RWPE2 (cell line): ENCODE results near the gene APCDD1L.
A peak's percentile ranks its signal among the peaks of the same experiment; 100 is the strongest.

Experiments
- ATAC-seq: fragments of 200-7000 bp; cut with Tn5 transposase; 3 replicates; pipeline ENCODE4 v1.9.1; 2021; ENCODE audit warnings: low read depth
- DNase-seq: peaks from one replicate; pipeline ENCODE4 v3.0.0-alpha.2; 2020; ENCODE audit warnings: low spot score
- H3K27ac ChIP-seq: fragments of 450-650 bp; 2 replicates; pipeline ENCODE4 v1.5.1; 2017; ENCODE audit warnings: mild to moderate bottlenecking; ENCODE audit not compliant: poor library complexity, severe bottlenecking
- H3K27me3 ChIP-seq: fragments of 250-450 bp; sonication (Bioruptor Pico); 2 replicates; pipeline ENCODE4 v1.5.1; 2021; ENCODE audit warnings: mild to moderate bottlenecking, moderate library complexity; ENCODE audit not compliant: insufficient read depth, poor library complexity, severe bottlenecking
- H3K36me3 ChIP-seq: fragments of 250-450 bp; sonication (Bioruptor Pico); 2 replicates; pipeline ENCODE4 v1.5.1; 2020; ENCODE audit warnings: low read depth, mild to moderate bottlenecking, moderate library complexity
- H3K4me1 ChIP-seq: fragments of 250-450 bp; sonication (Bioruptor Pico); 2 replicates; pipeline ENCODE4 v1.5.1; 2021; ENCODE audit warnings: mild to moderate bottlenecking, moderate library complexity; ENCODE audit not compliant: insufficient read depth, poor library complexity, severe bottlenecking
- H3K4me3 ChIP-seq: fragments of 250-450 bp; sonication (Bioruptor Pico); 2 replicates; pipeline ENCODE4 v1.5.1; 2021; ENCODE audit warnings: mild to moderate bottlenecking, moderate library complexity; ENCODE audit not compliant: severe bottlenecking
- H3K9me3 ChIP-seq: fragments of 250-450 bp; sonication (Bioruptor Pico); 2 replicates; pipeline ENCODE4 v1.5.1; 2021; ENCODE audit warnings: mild to moderate bottlenecking, moderate library complexity; ENCODE audit not compliant: severe bottlenecking
- CTCF ChIP-seq: fragments of 450-650 bp; IDR thresholded peaks from one replicate; pipeline ENCODE4 v1.5.1; 2017; ENCODE audit warnings: mild to moderate bottlenecking, moderate library complexity; ENCODE audit not compliant: poor library complexity, severe bottlenecking

The APCDD1L gene

GRCh38 chr20:58552366-58552934, 37.3 kb upstream of the APCDD1L start:
- DNase-seq = peak; percentile 64
- ATAC-seq = no peak
- no peak for TF ChIP-seq CTCF

GRCh38 chr20:58551631-58552030, 36.4 kb upstream of the APCDD1L start:
- Histone ChIP-seq H3K36me3 (no peaks in the 10 kb centered on the region), H3K27me3 (no peaks in the 10 kb centered on the region), H3K4me1 (peaks cover 19% of the 10 kb centered on the region), H3K9me3 (no peaks in the 10 kb centered on the region), H3K27ac (no peak overlapping the region), H3K4me3 (no peak overlapping the region)
- DNase-seq (peak; percentile 67), ATAC-seq (no peak)
- TF ChIP-seq CTCF = no peak

More at GRCh38 chr20:58552366-58552934, 37.3 kb upstream of the APCDD1L start:
- no peaks in the 10 kb centered on the region for H3K36me3 ChIP-seq
- H3K9me3 ChIP-seq = no peaks in the 10 kb centered on the region
- no peaks in the 10 kb centered on the region for H3K27me3 ChIP-seq
- H3K4me3 ChIP-seq = no peak overlapping the region
- no peak overlapping the region for H3K27ac ChIP-seq
- H3K4me1 ChIP-seq = peaks cover 15% of the 10 kb centered on the region

DNA sequence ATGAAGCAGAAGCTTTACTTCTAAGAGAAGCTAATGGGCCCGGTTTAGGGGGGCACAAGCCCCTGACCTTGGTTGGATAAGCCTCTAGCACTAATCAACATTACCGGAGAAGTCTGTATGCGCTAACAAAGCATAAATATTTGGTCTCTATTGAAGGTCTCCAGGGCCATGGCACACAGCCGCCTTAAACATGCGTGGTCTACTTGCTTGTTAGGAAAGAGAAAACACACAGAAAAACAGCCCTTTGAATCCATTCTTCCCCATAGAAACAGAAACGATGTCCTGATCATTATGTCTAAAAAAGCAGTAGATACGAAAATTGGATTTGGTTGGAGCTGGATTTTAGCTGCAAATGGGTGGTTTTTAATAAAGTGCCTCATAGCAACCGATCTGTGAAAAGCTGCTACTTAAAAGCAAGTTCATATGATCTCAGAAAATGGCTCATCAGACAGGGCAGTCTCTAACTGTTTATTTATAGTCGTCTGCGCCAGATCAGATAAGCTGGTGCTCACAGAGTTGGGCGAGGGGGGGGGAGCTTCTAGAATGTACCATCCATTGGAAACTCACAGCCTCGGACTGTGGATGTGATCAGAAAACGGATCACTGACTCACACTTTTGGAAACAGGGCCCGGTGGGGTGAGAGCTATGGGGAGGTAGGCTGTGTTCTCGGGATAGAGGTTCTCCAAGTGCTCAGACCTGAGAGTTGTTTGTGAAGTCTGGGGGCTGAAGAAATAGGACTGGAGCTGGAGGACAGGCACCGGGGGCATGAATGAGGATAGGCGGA, 35.3 kb upstream of the APCDD1L start:
- no peak for TF ChIP-seq CTCF
- Histone ChIP-seq H3K27ac (no peak overlapping the region), H3K9me3 (no peaks in the 10 kb centered on the region), H3K4me3 (no peak overlapping the region), H3K27me3 (no peaks in the 10 kb centered on the region), H3K4me1 (peaks cover 19% of the 10 kb centered on the region), H3K36me3 (no peaks in the 10 kb centered on the region)
- DNase-seq (peak; percentile 49), ATAC-seq (no peak)

DNA sequence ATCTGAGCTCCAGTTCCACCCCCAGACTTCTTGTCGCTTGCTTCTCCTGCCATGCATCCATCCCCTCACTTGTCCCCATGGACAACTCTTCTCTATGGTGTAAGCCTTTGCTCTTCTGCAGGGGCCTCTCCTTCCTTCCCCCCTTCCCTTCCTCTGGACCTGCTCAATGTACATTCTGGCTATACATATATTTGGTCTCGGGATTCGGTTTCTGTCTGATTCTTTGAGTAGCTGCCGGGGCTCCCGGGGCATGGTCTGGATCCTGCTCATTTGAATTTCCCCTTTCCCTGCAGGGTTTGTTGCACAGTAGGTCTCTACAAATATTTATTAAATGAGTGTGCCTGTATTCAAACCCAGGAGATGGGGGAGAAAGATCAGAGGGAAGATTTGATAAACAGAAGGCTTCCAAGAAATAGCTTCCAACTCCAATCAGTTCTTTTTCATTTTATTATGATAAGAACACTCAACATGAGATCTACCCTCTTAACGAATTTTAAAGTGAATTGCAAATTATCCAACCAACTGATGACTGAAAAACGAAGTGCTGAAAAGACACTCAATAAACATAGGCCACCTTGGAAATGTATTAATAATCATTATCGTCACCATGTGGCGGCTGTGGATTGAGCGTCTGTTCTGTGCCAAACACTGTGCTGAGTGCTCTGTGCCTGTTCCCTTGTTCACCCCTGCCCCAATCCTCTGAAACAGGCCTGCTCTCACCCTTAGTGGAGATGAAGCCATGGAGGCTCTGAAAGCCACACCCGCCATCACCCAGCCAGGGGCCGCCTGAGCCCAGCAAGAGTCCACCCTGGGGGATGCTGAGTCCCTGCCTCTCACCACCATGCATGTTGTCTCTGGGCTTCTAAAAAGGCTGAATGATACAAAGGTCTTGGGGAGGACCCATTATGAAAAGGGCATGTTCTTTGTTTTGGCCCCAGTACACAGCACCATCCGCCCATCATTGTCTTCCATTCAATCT, 34.3 kb upstream of the APCDD1L start:
- DNase-seq (peak; percentile 67), ATAC-seq (no peak)
- Histone ChIP-seq H3K27me3 (no peaks in the 10 kb centered on the region), H3K4me3 (no peak overlapping the region), H3K27ac (no peak overlapping the region), H3K36me3 (no peaks in the 10 kb centered on the region), H3K4me1 (peaks cover 11% of the 10 kb centered on the region), H3K9me3 (no peaks in the 10 kb centered on the region)
- TF ChIP-seq CTCF = no peak
